GM13977 (cell line): ENCODE data around the gene CDH20.

ENCODE experiments used
- DNase-seq: peaks from one replicate; pipeline ENCODE4 v3.0.0; 2012; ENCODE audit warnings: low spot score
- CTCF ChIP-seq: IDR thresholded peaks from 2 replicates; pipeline ENCODE4 v1.5.1; 2012; ENCODE audit warnings: mild to moderate bottlenecking, control low read depth; ENCODE audit not compliant: insufficient read depth; ENCODE audit errors: extremely low read depth, missing control alignments
- in situ Hi-C: fragments of 300-500 bp; cut with MboI; formaldehyde crosslinking; loops from one replicate; pipeline ENCODE4 v1.12.0; 2022; ENCODE audit warnings: low sequenced_read_pairs, low pct_unique_long_range_greater_than_20kb, mixed read lengths, inconsistent platforms; ENCODE audit not compliant: unreplicated experiment

The CDH20 gene

GRCh38 chr18:61335684-61336555 is 2.7 kb downstream of the CDH20 start:
- no peak for DNase-seq
- TF ChIP-seq CTCF: no peak
- in situ Hi-C loops: no loop called here

DNA sequence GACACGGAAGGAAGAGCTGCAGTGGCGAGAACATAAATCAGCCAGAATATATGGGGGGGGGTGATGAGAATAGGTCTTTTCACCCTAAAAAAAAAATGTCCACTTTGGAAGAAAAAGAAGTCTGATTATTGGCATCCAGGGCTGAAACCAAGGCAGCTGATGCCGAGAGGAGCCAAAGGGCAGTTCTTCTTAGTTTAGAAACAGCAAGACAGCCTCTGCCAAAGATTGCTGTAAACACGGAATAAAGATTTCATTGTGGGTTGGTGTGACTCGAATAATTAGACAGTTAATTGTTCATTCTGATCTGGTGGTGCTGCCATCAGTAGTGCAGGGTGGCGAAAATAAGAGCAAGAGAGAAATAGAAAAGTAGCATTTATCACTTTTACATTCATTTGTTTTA is 3.5 kb downstream of the CDH20 start:
- no peak for DNase-seq
- in situ Hi-C loops: no loop called here
- no peak for TF ChIP-seq CTCF

DNA sequence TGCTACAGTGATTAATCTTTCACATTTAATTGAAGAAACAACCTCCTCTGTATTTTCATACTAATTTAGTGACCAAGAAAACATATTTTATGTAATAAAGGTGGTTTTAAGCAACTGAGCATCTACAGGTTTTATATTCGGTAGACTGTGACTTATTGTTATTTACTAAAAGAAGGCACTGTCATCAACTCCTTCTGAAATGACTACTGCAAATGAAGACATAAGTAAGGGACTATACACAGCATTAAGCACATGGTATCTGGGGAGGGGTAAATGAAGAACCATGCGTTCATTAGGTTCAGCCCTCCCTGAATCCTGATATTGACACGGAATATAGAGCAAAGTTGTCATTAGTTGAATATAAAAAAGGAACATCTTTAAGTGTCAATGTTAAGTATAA is 4.3 kb downstream of the CDH20 start:
- in situ Hi-C loops: no loop called here
- TF ChIP-seq CTCF: no peak
- no peak for DNase-seq

DNA sequence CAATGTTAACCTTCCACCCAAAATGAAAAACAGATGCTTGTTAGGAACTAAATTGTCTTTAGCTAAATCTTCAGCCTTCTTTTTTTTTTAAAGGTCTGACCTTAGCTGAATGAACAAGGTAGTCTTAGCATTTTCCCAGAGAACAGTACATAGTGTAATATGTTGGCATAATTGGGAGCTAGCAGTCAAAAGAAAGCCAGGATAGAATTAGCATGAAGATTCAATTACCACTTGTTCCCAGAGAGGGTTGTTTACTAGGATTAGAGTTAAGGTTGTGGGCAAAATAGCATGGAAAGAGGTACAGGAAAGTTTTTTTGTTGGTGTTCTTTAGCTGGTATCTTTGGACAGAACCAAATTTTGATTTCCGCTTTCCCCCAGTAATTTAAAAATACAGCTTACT is 6.9 kb downstream of the CDH20 start:
- DNase-seq: no peak
- no peak for TF ChIP-seq CTCF
- in situ Hi-C loops: no loop called here

DNA sequence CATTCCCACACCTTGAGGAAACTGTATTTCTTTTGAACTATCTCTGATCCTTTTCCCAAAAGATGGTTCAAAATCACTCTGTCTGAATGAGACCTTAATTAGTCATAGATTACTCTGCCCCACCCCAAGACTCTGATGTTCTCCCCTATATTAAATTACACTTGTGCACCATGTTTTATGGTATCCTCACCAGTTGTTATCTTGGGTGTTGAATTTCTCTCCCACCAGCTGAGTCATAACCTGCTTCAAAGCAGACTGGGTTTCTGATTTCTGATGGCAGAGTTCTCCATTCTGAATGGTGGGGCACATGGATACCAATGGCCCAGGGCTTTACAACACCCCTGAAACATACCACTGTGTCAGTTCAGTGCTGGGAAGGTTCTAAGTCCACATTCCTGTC is 15.0 kb downstream of the CDH20 start:
- in situ Hi-C loops: no loop called here
- TF ChIP-seq CTCF: no peak
- DNase-seq: no peak

GRCh38 chr18:61350578-61350977 is 17.3 kb downstream of the CDH20 start:
- DNase-seq: no peak
- TF ChIP-seq CTCF: no peak
- in situ Hi-C loops: no loop called here
